Progenitor cell of endocrine pancreas (in vitro differentiated cells): ENCODE data around the gene BRICD5. TPM values are rescaled to one million over a fixed set of nuclear protein-coding genes. Genes with fewer than 3 reads are reported as not detected.

ENCODE experiments used
- DNase-seq: peaks from one replicate; pipeline ENCODE4 v3.0.0; 2021; ENCODE audit warnings: low spot score; ENCODE audit not compliant: unreplicated experiment
- H3K27ac Mint-ChIP-seq: 2 replicates; pipeline ENCODE4 v1.8.0; 2021; ENCODE audit warnings: mild to moderate bottlenecking, moderate library complexity, mixed read lengths
- H3K27me3 Mint-ChIP-seq: 2 replicates; pipeline ENCODE4 v1.8.0; 2021; ENCODE audit warnings: mixed read lengths
- H3K36me3 Mint-ChIP-seq: 2 replicates; pipeline ENCODE4 v1.8.0; 2022; ENCODE audit warnings: mixed read lengths; ENCODE audit not compliant: insufficient read depth
- H3K4me1 Mint-ChIP-seq: 2 replicates; pipeline ENCODE4 v1.8.0; 2021; ENCODE audit warnings: low read depth, mixed read lengths
- H3K4me3 Mint-ChIP-seq: 2 replicates; pipeline ENCODE4 v1.8.0; 2021; ENCODE audit warnings: low read depth, mild to moderate bottlenecking, moderate library complexity, mixed read lengths
- H3K9me3 Mint-ChIP-seq: 2 replicates; pipeline ENCODE4 v1.8.0; 2021; ENCODE audit warnings: low read depth, mixed read lengths
- CTCF ChIP-seq: fragments of 200-600 bp; sonication (generic); IDR thresholded peaks from one replicate; pipeline ENCODE4 v1.5.0; 2021; ENCODE audit warnings: antibody characterized with exemption, mild to moderate bottlenecking; ENCODE audit not compliant: unreplicated experiment
- total RNA-seq: library from RNA; stranded (reverse); gene quantifications from 2 replicates; pipeline ENCODE4 v1.2.1, GENCODE V29; 2021

The BRICD5 gene
- total RNA-seq, 1 donor from 2014 or later, result 24.6 TPM

GRCh38 chr16:2253293-2253692 is 42.6 kb upstream of the BRICD5 start:
- Mint-ChIP-seq H3K4me3 (no peak overlapping the region), H3K27ac (peak overlapping the region; percentile 69), H3K27me3 (no peaks in the 10 kb centered on the region), H3K36me3 (peaks cover 23% of the 10 kb centered on the region), H3K4me1 (peaks cover 7% of the 10 kb centered on the region), H3K9me3 (no peaks in the 10 kb centered on the region)
- DNase-seq, result no peak
- TF ChIP-seq CTCF, result no peak

GRCh38 chr16:2252806-2253148 is 42.1 kb upstream of the BRICD5 start:
- Mint-ChIP-seq H3K4me1 (peaks cover 7% of the 10 kb centered on the region), H3K27me3 (no peaks in the 10 kb centered on the region), H3K27ac (peak overlapping the region; percentile 69), H3K9me3 (no peaks in the 10 kb centered on the region), H3K36me3 (peaks cover 21% of the 10 kb centered on the region), H3K4me3 (no peak overlapping the region)
- no peak for DNase-seq
- no peak for TF ChIP-seq CTCF

- H3K9me3 Mint-ChIP-seq, result no peaks in the 10 kb centered on the region
- peak; percentile 89 for DNase-seq
- peak; percentile 63 for TF ChIP-seq CTCF
- H3K4me3 Mint-ChIP-seq, result peak within 1 kb of the TSS; percentile 83
- peaks cover 18% of the 10 kb centered on the region for H3K36me3 Mint-ChIP-seq
- H3K27me3 Mint-ChIP-seq, result no peaks in the 10 kb centered on the region
- peak within 1 kb of the TSS; percentile 95 for H3K27ac Mint-ChIP-seq
- peaks cover 7% of the 10 kb centered on the region for H3K4me1 Mint-ChIP-seq
Measured at GRCh38 chr16:2251296-2252111, 40.8 kb upstream of the BRICD5 start, which contains the start of gene ECI1. Gene ECI1, minus strand, starts transcription at chr16:2251587. Its CDS starts 21 bp downstream, at chr16:2251566.

GRCh38 chr16:2250652-2251295 is 40.1 kb upstream of the BRICD5 start:
- no peak for DNase-seq
- Mint-ChIP-seq H3K27me3 (no peaks in the 10 kb centered on the region), H3K4me3 (peak overlapping the region; percentile 83), H3K9me3 (no peaks in the 10 kb centered on the region), H3K4me1 (peaks cover 7% of the 10 kb centered on the region), H3K27ac (peak overlapping the region; percentile 92), H3K36me3 (peaks cover 14% of the 10 kb centered on the region)
- no peak for TF ChIP-seq CTCF

GRCh38 chr16:2246301-2246885 is 35.7 kb upstream of the BRICD5 start:
- no peak for TF ChIP-seq CTCF
- H3K9me3 Mint-ChIP-seq, result no peaks in the 10 kb centered on the region
- H3K4me3 Mint-ChIP-seq, result no peak overlapping the region
- peaks cover 4% of the 10 kb centered on the region for H3K36me3 Mint-ChIP-seq
- no peak for DNase-seq
- peaks cover 3% of the 10 kb centered on the region for H3K4me1 Mint-ChIP-seq
- no peaks in the 10 kb centered on the region for H3K27me3 Mint-ChIP-seq
- H3K27ac Mint-ChIP-seq, result no peak overlapping the region
